HTR-8/SVneo (cell line): ENCODE data around the gene TK2.
A peak's percentile ranks its signal among the peaks of the same experiment; 100 is the strongest.
"Not testable (repeated sequence)": the region's sequence is repeated elsewhere in the genome, so short reads cannot be mapped to it uniquely, and the experiment has no call there.

Source experiments
- DNase-seq: peaks from one replicate; pipeline ENCODE4 v3.0.0; 2011; ENCODE audit warnings: low spot score, mixed read lengths; ENCODE audit not compliant: insufficient read length
- FAIRE-seq: peaks from 2 replicates; lab custom pipeline; 2011; peaks lifted over from hg19 to GRCh38; lab: Jason Lieb, UNC

Gene TK2

DNA sequence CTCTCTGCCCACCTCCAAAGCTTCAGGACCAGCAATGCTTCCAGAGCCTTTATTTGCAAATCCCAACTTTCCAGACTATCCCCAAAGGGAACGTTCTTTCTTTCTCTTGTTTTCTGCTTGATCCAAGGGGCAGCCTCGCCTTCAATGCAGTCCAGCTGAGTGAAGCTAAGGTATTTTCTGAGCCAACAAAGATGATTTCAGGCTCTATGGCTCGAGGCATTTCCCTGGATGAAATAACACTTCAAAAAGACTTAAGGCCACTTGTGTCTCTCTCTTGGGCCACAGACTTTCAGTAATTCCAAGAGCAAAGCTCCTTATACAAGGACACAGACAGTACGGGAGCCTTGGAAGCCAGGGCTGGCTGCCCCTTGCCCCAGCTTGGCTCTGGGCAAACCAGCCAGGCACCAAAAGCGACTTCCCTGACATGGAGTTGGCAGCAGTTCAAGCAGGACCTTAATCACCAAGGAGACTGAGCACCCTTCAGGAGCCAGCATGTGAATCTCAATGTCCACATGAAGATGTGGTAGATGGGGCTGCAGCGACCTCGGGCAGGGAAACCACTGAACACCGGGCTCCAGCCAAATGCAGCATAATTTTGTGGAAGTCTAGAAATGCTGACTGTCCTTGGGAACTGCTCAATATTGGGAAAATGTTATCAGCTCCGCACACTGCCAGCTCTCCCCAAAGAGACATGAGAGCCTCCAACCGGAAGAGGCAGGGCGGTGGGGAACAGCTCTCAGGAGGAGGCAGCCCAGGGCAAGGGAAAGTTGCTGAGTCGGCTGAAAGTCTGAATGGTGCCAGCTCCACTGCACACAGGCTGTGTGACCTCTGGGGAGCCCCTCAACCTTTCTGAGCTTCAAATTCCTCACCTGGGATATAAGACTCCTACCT lies 39.0 kb downstream of the TK2 start:
- DNase-seq: no peak
- peak; percentile 58 for FAIRE-seq

DNA sequence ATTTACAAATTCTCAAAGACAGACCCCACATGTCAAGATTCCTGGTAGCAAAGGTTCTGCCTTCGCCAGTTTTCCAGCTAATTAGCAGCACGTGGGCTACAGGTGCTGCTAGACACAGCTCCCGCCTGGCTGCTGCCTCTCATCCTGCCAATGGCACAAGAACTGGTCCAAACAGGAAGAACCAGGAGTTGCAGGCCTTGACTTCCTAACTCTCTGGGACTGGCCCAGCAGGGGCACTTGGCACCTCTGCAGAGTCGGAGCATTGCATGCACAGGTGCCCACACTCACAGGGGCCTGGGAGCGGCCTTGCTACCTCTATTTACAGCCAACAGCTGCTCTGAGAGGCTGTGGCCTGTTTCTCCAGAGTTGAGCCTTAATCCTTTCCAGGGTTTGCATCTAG lies 39.6 kb downstream of the TK2 start:
- FAIRE-seq (no peak), DNase-seq (no peak)

GRCh38 chr16:66509576-66509975 lies 40.3 kb downstream of the TK2 start:
- FAIRE-seq (no peak), DNase-seq (no peak)

DNA sequence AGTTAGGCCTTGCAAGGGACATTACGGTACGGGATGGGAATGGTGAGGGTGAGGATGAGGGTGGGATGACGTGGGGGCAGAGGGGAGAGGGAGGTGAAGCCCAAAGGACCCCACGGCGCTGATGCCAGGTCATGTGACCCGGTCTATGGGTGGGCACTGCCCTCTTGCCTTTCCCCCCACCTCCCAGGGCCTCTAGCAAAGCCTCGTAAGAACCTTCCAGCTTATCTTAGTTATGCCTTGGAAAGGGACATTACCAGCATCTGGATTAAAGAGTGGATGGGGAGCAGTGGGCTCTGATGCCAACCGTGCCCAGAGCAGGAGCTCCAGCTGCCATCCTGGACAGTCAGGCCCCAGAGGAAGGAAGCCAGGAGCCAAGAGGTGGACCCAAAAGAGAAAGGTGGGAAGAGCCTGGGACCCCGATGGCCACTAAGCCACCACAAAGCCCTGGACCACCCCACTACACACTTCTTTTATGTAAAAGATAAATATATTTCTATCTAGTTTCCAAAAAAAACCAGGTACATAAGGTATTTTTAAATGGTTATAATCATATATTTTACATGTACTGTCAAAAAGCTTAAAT lies 40.9 kb downstream of the TK2 start:
- FAIRE-seq (no peak), DNase-seq (no peak)

GRCh38 chr16:66508248-66508913 lies 41.5 kb downstream of the TK2 start:
- FAIRE-seq (no peak), DNase-seq (no peak)

DNA sequence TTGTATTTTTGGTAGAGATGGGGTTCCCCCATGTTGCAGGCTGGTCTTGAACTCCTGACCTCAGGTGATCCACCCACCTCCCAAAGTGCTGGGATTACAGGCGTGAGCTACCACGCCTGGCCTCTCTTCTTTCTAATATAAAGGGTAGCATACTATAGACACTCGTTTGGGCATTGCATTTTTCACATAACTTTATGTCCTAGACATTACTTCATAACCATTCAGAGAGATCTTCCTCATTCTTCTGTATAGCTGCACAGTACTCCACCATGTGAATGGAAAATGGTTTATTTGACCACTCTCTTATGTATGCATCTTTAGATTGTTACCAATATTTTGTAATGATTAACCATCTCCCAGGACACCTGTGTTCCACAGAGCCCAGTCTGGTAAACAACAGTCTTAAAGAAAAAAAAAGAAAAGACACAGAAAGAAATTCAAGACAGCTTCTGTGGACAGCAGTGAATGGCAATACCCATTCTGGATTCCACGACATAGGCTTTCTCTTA lies 42.1 kb downstream of the TK2 start:
- DNase-seq (no peak), FAIRE-seq (no peak)

GRCh38 chr16:66503612-66504011 lies 46.3 kb downstream of the TK2 start:
- FAIRE-seq (no peak), DNase-seq (no peak)

DNA sequence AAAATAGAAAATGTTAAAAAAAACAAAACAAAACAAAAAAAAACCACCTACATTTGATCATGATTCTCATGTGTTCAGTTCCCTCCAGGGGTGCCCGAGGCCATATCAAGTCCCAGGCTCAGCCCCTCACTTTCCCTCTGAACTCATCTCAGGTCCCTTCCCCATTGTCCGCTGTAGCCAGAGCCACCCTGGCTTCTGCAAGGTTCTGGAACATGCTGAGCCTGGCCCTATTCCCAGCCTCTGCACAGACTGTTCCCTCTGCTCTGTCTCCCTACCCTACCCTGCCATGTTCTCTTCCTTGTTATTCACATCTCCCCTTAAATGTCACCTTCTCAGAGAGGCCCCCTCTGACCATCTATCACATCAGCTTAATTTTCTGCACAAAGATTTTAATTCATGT lies 46.9 kb downstream of the TK2 start:
- FAIRE-seq (no peak), DNase-seq (no peak)

GRCh38 chr16:66502020-66502913 lies 47.7 kb downstream of the TK2 start:
- no peak for DNase-seq
- FAIRE-seq: no peak

DNA sequence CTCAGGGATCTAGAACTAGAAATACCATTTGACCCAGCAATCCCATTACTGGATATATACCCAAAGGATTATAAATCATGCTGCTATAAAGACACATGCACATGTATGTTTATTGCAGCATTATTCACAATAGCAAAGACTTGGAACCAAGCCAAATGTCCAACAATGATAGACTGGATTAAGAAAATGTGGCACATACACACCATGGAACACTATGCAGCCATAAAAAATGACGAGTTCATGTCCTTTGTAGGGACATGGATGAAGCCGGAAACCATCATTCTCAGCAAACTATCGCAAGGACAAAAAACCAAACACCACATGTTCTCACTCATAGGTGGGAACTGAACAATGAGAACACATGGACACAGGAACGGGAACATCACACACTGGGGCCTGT lies 48.4 kb downstream of the TK2 start:
- DNase-seq, FAIRE-seq: not testable (repeated sequence)

DNA sequence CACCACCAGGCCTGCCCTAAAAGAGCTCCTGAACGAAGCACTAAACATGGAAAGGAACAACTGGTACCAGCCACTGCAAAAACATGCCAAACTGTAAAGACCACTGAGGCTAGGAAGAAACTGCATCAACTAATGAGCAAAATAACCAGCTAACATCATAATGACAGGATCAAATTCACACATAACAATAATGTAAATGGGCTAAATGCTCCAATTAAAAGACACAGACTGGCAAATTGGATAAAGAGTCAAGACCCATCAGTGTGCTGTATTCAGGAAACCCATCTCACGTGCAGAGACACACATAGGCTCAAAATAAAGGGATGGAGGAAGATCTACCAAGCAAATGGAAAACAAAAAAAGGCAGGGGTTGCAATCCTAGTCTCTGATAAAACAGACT lies 52.0 kb downstream of the TK2 start:
- DNase-seq, FAIRE-seq: not testable (repeated sequence)

- FAIRE-seq, DNase-seq: not testable (repeated sequence)
Measured at GRCh38 chr16:66496226-66496625, 53.7 kb downstream of the TK2 start.

DNA sequence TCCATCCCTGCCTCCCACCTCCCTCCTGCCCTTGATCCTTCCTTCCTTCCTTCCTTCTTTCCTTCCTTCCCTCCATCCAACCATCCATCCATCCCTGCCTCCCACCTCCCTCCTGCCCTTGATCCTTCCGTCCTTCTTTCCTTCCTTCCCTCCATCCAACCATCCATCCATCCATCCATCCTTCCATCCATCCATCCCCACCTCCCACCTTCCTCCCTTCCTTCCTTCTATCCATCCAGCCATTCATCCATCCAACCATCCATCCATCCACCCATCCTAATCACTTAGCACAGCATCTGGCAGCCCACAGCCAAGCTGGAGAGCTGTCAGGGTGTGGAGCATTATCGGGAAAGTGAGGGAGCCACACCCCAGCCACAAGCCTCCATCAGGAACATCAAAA lies 54.5 kb downstream of the TK2 start:
- FAIRE-seq (peak; percentile 60), DNase-seq (no peak)

GRCh38 chr16:66494916-66495315 lies 55.0 kb downstream of the TK2 start:
- DNase-seq (no peak), FAIRE-seq (no peak)

DNA sequence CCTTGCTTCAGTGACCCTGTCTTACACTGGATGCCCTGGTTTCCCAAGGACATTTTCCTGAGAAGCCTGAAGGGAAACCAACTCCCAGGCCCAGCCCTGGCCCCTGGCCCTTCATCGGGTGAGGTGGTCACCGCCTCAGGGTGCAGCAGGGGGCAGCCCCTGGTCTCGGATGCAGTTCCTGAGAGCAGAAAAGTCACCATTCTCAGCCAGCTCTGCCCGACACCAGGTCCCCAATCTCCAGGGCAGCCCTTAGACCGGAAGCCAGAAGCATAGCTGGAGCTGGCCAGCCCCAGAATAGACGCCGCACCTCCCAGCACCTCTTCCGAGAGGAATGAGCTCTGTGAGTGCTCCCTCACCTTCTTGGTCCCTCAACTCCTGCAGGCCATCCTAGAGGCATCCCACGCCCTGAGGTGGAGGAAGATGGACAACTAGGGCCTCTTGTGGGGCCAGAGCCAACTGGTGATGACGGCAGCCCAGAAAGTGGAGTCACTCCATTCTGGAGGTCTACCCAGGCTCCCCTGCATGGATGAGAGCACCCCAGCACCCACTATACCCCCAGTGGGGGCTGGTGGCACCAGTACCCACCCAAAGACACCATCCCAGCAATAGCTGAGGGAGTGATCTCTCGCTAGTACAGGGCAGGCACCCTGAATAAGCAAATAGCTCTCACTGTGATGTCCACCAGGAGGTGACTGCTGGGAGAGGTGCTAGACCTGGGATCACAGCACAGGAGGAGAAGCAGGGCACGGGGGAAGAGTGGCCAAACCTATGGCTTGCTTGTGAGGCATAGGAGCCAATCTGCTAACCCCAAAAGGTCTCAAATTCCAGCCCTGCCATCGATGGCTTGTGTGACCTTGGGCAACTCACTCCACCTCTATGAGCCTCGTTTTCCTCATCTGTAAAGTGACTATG lies 56.2 kb downstream of the TK2 start:
- no peak for DNase-seq
- FAIRE-seq: no peak

- FAIRE-seq (no peak), DNase-seq (no peak)
Measured at GRCh38 chr16:66491716-66492064, 58.2 kb downstream of the TK2 start.

GRCh38 chr16:66490774-66491715 lies 58.9 kb downstream of the TK2 start:
- no peak for DNase-seq

DNA sequence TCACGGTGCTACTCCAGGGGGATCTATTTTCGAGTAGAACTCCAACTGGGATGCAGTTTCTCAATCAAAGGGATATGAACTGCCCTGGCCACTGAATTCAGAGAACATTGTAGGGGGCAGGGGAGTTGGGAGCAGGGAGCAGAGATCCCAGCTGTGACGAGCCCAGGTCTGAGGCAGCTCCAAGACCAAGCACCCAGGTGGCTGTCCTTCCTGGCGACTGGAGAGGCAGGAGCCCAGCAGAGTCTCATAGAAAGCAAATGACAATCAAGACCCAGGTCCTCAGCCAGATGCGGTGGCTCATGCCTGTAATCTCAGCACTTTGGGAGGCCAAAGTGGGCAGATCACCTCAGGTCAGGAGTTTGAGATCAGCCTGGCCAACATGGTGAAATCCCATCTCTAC lies 60.1 kb downstream of the TK2 start:
- FAIRE-seq: no peak
- no peak for DNase-seq

More at GRCh38 chr16:66490774-66491715, 58.9 kb downstream of the TK2 start:
- FAIRE-seq: no peak
